Sigmoid colon (tissue), 4 donors: Measurements from ENCODE around the gene PROSER3.
A peak's percentile ranks its signal among the peaks of the same experiment; 100 is the strongest.

ENCODE experiments used
- CTCF ChIP-seq, 4 experiments: fragments of 450-650 bp in 3 of 4; fragments of 200-600 bp in 1 of 4; IDR thresholded peaks; one replicate each; pipeline ENCODE4 v1.5.1; 2016 to 2019; ENCODE audit warnings: antibody characterized with exemption in 4 of 4, mild to moderate bottlenecking in 3 of 4, moderate library complexity in 2 of 4
- POLR2A ChIP-seq, 2 donors: fragments of 450-650 bp; IDR thresholded peaks; one replicate each; pipeline ENCODE4 v1.6.1; 2016; ENCODE audit warnings: antibody characterized with exemption in 2 of 2, mild to moderate bottlenecking in 2 of 2, moderate library complexity in 2 of 2
- POLR2AphosphoS5 ChIP-seq, 4 donors: sonication (generic); formaldehyde crosslinking; IDR thresholded peaks; one replicate each; pipeline ENCODE4 v1.6.1; 2017; ENCODE audit warnings: antibody characterized with exemption in 4 of 4

- no peak for TF ChIP-seq CTCF (IDR thresholded peaks at IDR 0.05)
- TF ChIP-seq POLR2A (IDR thresholded peaks at IDR 0.05): peak in 1 of 2 donors; percentile 48
- peak in 3 of 4 donors; percentile 79 to 90 (median 79) for TF ChIP-seq POLR2AphosphoS5 (IDR thresholded peaks at IDR 0.05)
Observed at GRCh38 chr19:35745328-35746086, 12.5 kb upstream of the PROSER3 start, which contains the start of the genes PSENEN and U2AF1L4.
